ENCODE results near the gene SKA2. TPM values are rescaled to one million over a fixed set of nuclear protein-coding genes. Genes with fewer than 3 reads are reported as not detected.
"Not testable (repeated sequence)": the region's sequence is repeated elsewhere in the genome, so short reads cannot be mapped to it uniquely, and the experiment has no call there.

Gene SKA2
- total RNA-seq, 1 donor from 2014 or later = 20.9 TPM

DNA sequence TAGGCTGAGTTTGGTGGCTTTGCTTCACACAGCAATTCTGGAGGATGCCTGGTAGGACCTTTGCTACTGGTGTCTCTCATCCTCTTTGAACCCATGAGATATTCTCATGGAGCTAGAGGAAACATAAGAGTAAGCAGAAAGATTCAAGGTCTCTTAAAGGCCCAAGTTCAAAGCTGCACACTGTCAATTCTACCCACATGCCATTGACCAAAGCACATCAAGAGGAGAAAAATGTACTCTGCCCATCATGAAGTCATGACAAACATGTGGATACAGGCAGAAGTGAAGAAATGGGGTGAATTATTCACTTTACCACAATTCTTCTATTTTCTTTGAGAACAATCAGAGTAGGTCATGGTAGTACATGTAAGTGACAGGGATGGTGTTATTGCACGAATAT lies 13.1 kb downstream of the SKA2 start:
- H3K27ac ChIP-seq = no peak overlapping the region
- H3K27me3 ChIP-seq (ENCODE audit: low read depth) = no peaks in the 10 kb centered on the region
- peaks cover 4% of the 10 kb centered on the region for H3K36me3 ChIP-seq
- no peaks in the 10 kb centered on the region for H3K4me1 ChIP-seq
- no peak overlapping the region for H3K4me3 ChIP-seq
- no peaks in the 10 kb centered on the region for H3K9me3 ChIP-seq
- DNase-seq (no peak), ATAC-seq (no peak)
- intact Hi-C loops (cut with DNase I) = no loop called here
- TF ChIP-seq CTCF (IDR thresholded peaks at IDR 0.05) = no peak

- no peaks in the 10 kb centered on the region for H3K27me3 ChIP-seq (ENCODE audit: low read depth)
- H3K4me1 ChIP-seq = no peaks in the 10 kb centered on the region
- peaks cover 4% of the 10 kb centered on the region for H3K36me3 ChIP-seq
- H3K4me3 ChIP-seq = no peak overlapping the region
- intact Hi-C loops (cut with DNase I) = no loop called here
- no peak for ATAC-seq
- no peak overlapping the region for H3K27ac ChIP-seq
- no peaks in the 10 kb centered on the region for H3K9me3 ChIP-seq
- TF ChIP-seq CTCF (IDR thresholded peaks at IDR 0.05) = no peak
- DNase-seq = no peak
These were observed 15.0 kb downstream of the SKA2 start for GRCh38 chr17:59139939-59140338.

- DNase-seq; intact Hi-C loops (cut with DNase I); H3K36me3 ChIP-seq; ATAC-seq; H3K27me3 ChIP-seq (ENCODE audit: low read depth); H3K27ac ChIP-seq; H3K9me3 ChIP-seq; H3K4me1 ChIP-seq; H3K4me3 ChIP-seq: not testable (repeated sequence)
These were observed 16.6 kb downstream of the SKA2 start for GRCh38 chr17:59138339-59138738.

- Histone ChIP-seq H3K36me3 (peaks cover 24% of the 10 kb centered on the region), H3K27me3 (ENCODE audit: low read depth) (no peaks in the 10 kb centered on the region), H3K4me1 (no peaks in the 10 kb centered on the region), H3K9me3 (no peaks in the 10 kb centered on the region), H3K4me3 (no peak overlapping the region), H3K27ac (no peak overlapping the region)
- intact Hi-C loops (cut with DNase I) = no loop called here
- no peak for TF ChIP-seq CTCF (IDR thresholded peaks at IDR 0.05)
- ATAC-seq (no peak), DNase-seq (no peak)
These were observed 23.9 kb downstream of the SKA2 start for GRCh38 chr17:59131131-59131530.

GRCh38 chr17:59129814-59130213 lies 25.2 kb downstream of the SKA2 start:
- Histone ChIP-seq H3K4me3 (no peak overlapping the region), H3K27ac (no peak overlapping the region), H3K4me1 (no peaks in the 10 kb centered on the region), H3K27me3 (ENCODE audit: low read depth) (no peaks in the 10 kb centered on the region), H3K9me3 (no peaks in the 10 kb centered on the region), H3K36me3 (peaks cover 24% of the 10 kb centered on the region)
- no peak for TF ChIP-seq CTCF (IDR thresholded peaks at IDR 0.05)
- intact Hi-C loops (cut with DNase I) = no loop called here
- ATAC-seq = no peak
- no peak for DNase-seq

- peaks cover 31% of the 10 kb centered on the region for H3K36me3 ChIP-seq
- ATAC-seq (no peak), DNase-seq (no peak)
- no peaks in the 10 kb centered on the region for H3K4me1 ChIP-seq
- H3K27me3 ChIP-seq (ENCODE audit: low read depth) = no peaks in the 10 kb centered on the region
- no peak overlapping the region for H3K4me3 ChIP-seq
- no peaks in the 10 kb centered on the region for H3K9me3 ChIP-seq
- no peak for TF ChIP-seq CTCF (IDR thresholded peaks at IDR 0.05)
- intact Hi-C loops (cut with DNase I) = no loop called here
- no peak overlapping the region for H3K27ac ChIP-seq
These were observed 28.1 kb downstream of the SKA2 start for GRCh38 chr17:59126809-59127417.
